Measurements from ENCODE around the gene FAXDC2. TPM values are rescaled to one million over a fixed set of nuclear protein-coding genes. Genes with fewer than 3 reads are reported as not detected.

Gene FAXDC2
- total and polyA plus RNA-seq, 2 of the 13 experiments (the other 11 are each of a cell fraction or from before 2014, with no cell fraction given) = 4.7 to 58.8 TPM

- Histone ChIP-seq H3K36me3 (replicated peaks in 1 of 2; ENCODE audit: control insufficient read depth in 1 of 2, insufficient read depth in 2 of 2, low read length in 2 of 2) (peaks cover 49 to 89% of the 10 kb centered on the region in 2 experiments), H3K27ac (ENCODE audit: extremely low read length, insufficient read depth, low read length) (peak overlapping the region; percentile 20), H2AFZ (ENCODE audit: low read length) (no peak overlapping the region), H4K20me1 (ENCODE audit: insufficient read depth, low read length) (peaks cover 23% of the 10 kb centered on the region), H3K4me1 (ENCODE audit: insufficient read depth, low read length) (peaks cover 22% of the 10 kb centered on the region), H3K27me3 (ENCODE audit: control insufficient read depth in 1 of 2, insufficient read depth in 2 of 2, low read length in 2 of 2) (no peaks in the 10 kb centered on the region), H3K79me2 (ENCODE audit: insufficient read depth, low read length) (peaks cover 20% of the 10 kb centered on the region), H3K4me2 (ENCODE audit: low read depth, low read length) (no peak overlapping the region), H3K9ac (ENCODE audit: insufficient read depth, low read depth, low read length) (no peak overlapping the region), H3K9me3 (ENCODE audit: low read length) (no peaks in the 10 kb centered on the region), H3K4me3 (replicated peaks in 1 of 3; ENCODE audit: insufficient read depth in 1 of 3, low read depth in 2 of 3, low read length in 3 of 3) (no peak overlapping the region)
- ChIA-PET CTCF (ENCODE audit: low intra/inter-chr PET ratio, low total read pairs) (no interaction called here), POLR2A (no interaction called here)
- no peak for TF ChIP-seq USF2 (IDR thresholded peaks at IDR 0.05; ENCODE audit: low read depth, low read length)
- TF ChIP-seq USF2 (CRISPR knock-in tag; IDR thresholded peaks at IDR 0.05; ENCODE audit: borderline replicate concordance) = no peak
- no peak for TF ChIP-seq SNAPC2 (CRISPR knock-in tag; IDR thresholded peaks at IDR 0.05)
- no peak for TF ChIP-seq SMAD3 (CRISPR knock-in tag; IDR thresholded peaks at IDR 0.05)
- WGBS (ENCODE audit: low lambda C conversion rate) = 97% methylated on average over 3 of the region's 3 CpGs
- intact Hi-C loops (cut with micrococcal nuclease; ENCODE audit: unreplicated experiment) = no loop called here
- in situ Hi-C loops (cut with HindIII; ENCODE audit: extremely low pct_ligation_motif_present, low pct_unique_long_range_greater_than_20kb) = no loop called here
- DNase-seq (ENCODE audit: low spot score) = no peak
- BruUV-seq (replicated peaks) = no TSS peak
- ATAC-seq = no peak
- FAIRE-seq = no peak
Observed at GRCh38 chr5:154801083-154801482, 49.3 kb downstream of the FAXDC2 start.

GRCh38 chr5:154800582-154800981 is 49.8 kb downstream of the FAXDC2 start:
- Histone ChIP-seq H3K4me2 (ENCODE audit: low read depth, low read length) (no peak overlapping the region), H3K9ac (ENCODE audit: insufficient read depth, low read depth, low read length) (no peak overlapping the region), H3K4me3 (replicated peaks in 1 of 3; ENCODE audit: insufficient read depth in 1 of 3, low read depth in 2 of 3, low read length in 3 of 3) (no peak overlapping the region), H3K36me3 (replicated peaks in 1 of 2; ENCODE audit: control insufficient read depth in 1 of 2, insufficient read depth in 2 of 2, low read length in 2 of 2) (peaks cover 45 to 84% of the 10 kb centered on the region in 2 experiments), H3K9me3 (ENCODE audit: low read length) (no peaks in the 10 kb centered on the region), H2AFZ (ENCODE audit: low read length) (no peak overlapping the region), H3K79me2 (ENCODE audit: insufficient read depth, low read length) (peaks cover 20% of the 10 kb centered on the region), H3K27me3 (ENCODE audit: control insufficient read depth in 1 of 2, insufficient read depth in 2 of 2, low read length in 2 of 2) (no peaks in the 10 kb centered on the region), H4K20me1 (ENCODE audit: insufficient read depth, low read length) (peaks cover 23% of the 10 kb centered on the region), H3K4me1 (ENCODE audit: insufficient read depth, low read length) (peaks cover 22% of the 10 kb centered on the region), H3K27ac (ENCODE audit: extremely low read length, insufficient read depth, low read length) (peak overlapping the region; percentile 20)
- ChIA-PET CTCF (ENCODE audit: low intra/inter-chr PET ratio, low total read pairs) (no interaction called here), POLR2A (no interaction called here)
- ATAC-seq (peak; percentile 81), DNase-seq (ENCODE audit: low spot score) (peak; percentile 76), FAIRE-seq (peak; percentile 89)
- intact Hi-C loops (cut with micrococcal nuclease; ENCODE audit: unreplicated experiment) (no loop called here), in situ Hi-C loops (cut with HindIII; ENCODE audit: extremely low pct_ligation_motif_present, low pct_unique_long_range_greater_than_20kb) (no loop called here)
- BruUV-seq (replicated peaks) = no TSS peak
- TF ChIP-seq ZNF367 (CRISPR knock-in tag; IDR thresholded peaks at IDR 0.05; ENCODE audit: borderline replicate concordance) (no peak), POLR2AphosphoS5 (IDR thresholded peaks at IDR 0.05; ENCODE audit: low read depth, low read length) (peak; percentile 46), ZSCAN9 (CRISPR knock-in tag; IDR thresholded peaks at IDR 0.05; ENCODE audit: borderline replicate concordance) (no peak), BCL6 (CRISPR knock-in tag; IDR thresholded peaks at IDR 0.05) (peak; percentile 63), U2AF2 (IDR thresholded peaks at IDR 0.05; ENCODE audit: low read depth, low read length) (no peak), NONO (IDR thresholded peaks at IDR 0.05) (no peak), NONO (CRISPR knock-in tag; conservative IDR thresholded peaks at IDR 0.05) (no peak), ZNF121 (CRISPR knock-in tag; IDR thresholded peaks at IDR 0.05) (no peak), BHLHE40 (IDR thresholded peaks at IDR 0.05; ENCODE audit: low read length) (no peak), ZMYM4 (CRISPR knock-in tag; IDR thresholded peaks at IDR 0.05) (peak; percentile 11; the same call in 1 of the 2 replicates), ZNF256 (CRISPR knock-in tag; conservative IDR thresholded peaks at IDR 0.05) (no peak), ARID2 (CRISPR knock-in tag; IDR thresholded peaks at IDR 0.05; ENCODE audit: borderline replicate concordance) (no peak), ZBTB43 (CRISPR knock-in tag; conservative IDR thresholded peaks at IDR 0.05) (no peak), NR2F1 (CRISPR knock-in tag; IDR thresholded peaks at IDR 0.05) (peak in 1 of 2 experiments; percentile 16; a peak in 1 of 4 replicates), ZFP41 (CRISPR knock-in tag; IDR thresholded peaks at IDR 0.05; ENCODE audit: borderline replicate concordance) (no peak)

All from HepG2 (cell line).